ENCODE measurements around the gene C1QTNF12. TPM values are rescaled to one million over a fixed set of nuclear protein-coding genes. Genes with fewer than 3 reads are reported as not detected.
"Not testable (repeated sequence)": the region's sequence is repeated elsewhere in the genome, so short reads cannot be mapped to it uniquely, and the experiment has no call there.

C1QTNF12 gene
- total and polyA plus RNA-seq, 7 donors = 1.9 to 28.7 (median 17.6) TPM; not detected in 2

- H3K4me1 ChIP-seq = no peaks in the 10 kb centered on the region
- TF ChIP-seq POLR2AphosphoS5 (IDR thresholded peaks at IDR 0.05) (no peak), EP300 (IDR thresholded peaks at IDR 0.05) (no peak), CTCF (IDR thresholded peaks at IDR 0.05) (no peak), POLR2A (IDR thresholded peaks at IDR 0.05) (no peak)
- no peaks in the 10 kb centered on the region for H3K27me3 ChIP-seq
- H3K9me3 ChIP-seq = no peaks in the 10 kb centered on the region
- no peak overlapping the region for H3K4me3 ChIP-seq
- no peak overlapping the region for H3K27ac ChIP-seq
- WGBS, 2 donors = 86 to 88% methylated on average over 21 of the region's 21 CpGs
- DNase-seq = no peak
- H3K36me3 ChIP-seq = peaks cover 20 to 63% (median 34%) of the 10 kb centered on the region in 4 donors
- intact Hi-C loops (cut with DNase I) = no loop called here
Measured at GRCh38 chr1:1254667-1254998, 8.1 kb upstream of the C1QTNF12 start.

GRCh38 chr1:1253972-1254666 is 7.6 kb upstream of the C1QTNF12 start:
- Histone ChIP-seq H3K36me3 (peaks cover 15 to 58% (median 31%) of the 10 kb centered on the region in 4 donors), H3K27ac (no peak overlapping the region), H3K4me3 (no peak overlapping the region), H3K4me1 (no peaks in the 10 kb centered on the region), H3K9me3 (no peaks in the 10 kb centered on the region), H3K27me3 (no peaks in the 10 kb centered on the region)
- DNase-seq = no peak
- intact Hi-C loops (cut with DNase I) = no loop called here
- WGBS, 2 donors = 96 to 97% methylated on average over 50 of the region's 50 CpGs
- no peak for TF ChIP-seq EP300 (IDR thresholded peaks at IDR 0.05)
- no peak for TF ChIP-seq POLR2A (IDR thresholded peaks at IDR 0.05)
- TF ChIP-seq CTCF (IDR thresholded peaks at IDR 0.05) = no peak
- no peak for TF ChIP-seq POLR2AphosphoS5 (IDR thresholded peaks at IDR 0.05)

- TF ChIP-seq POLR2AphosphoS5 (IDR thresholded peaks at IDR 0.05) = no peak
- no peak for TF ChIP-seq EP300 (IDR thresholded peaks at IDR 0.05)
- no peak for TF ChIP-seq POLR2A (IDR thresholded peaks at IDR 0.05)
- TF ChIP-seq CTCF (IDR thresholded peaks at IDR 0.05) = no peak
- WGBS, 2 donors = 81 to 91% methylated on average over 12 of the region's 12 CpGs
- peaks cover 11 to 50% (median 28%) of the 10 kb centered on the region in 4 donors for H3K36me3 ChIP-seq
- intact Hi-C loops (cut with DNase I) = no loop called here
- H3K4me3 ChIP-seq = no peak overlapping the region
- H3K27me3 ChIP-seq = peaks cover 0 to 3% (median 0%) of the 10 kb centered on the region in 3 donors
- no peak overlapping the region for H3K27ac ChIP-seq
- no peaks in the 10 kb centered on the region for H3K4me1 ChIP-seq
- no peak for DNase-seq
- no peaks in the 10 kb centered on the region for H3K9me3 ChIP-seq
Measured at GRCh38 chr1:1253314-1253713, 6.8 kb upstream of the C1QTNF12 start.

GRCh38 chr1:1250786-1251284 is 4.3 kb upstream of the C1QTNF12 start:
- WGBS, 2 donors = 68 to 78% methylated on average over 16 of the region's 16 CpGs
- peaks cover 6 to 39% (median 22%) of the 10 kb centered on the region in 4 donors for H3K36me3 ChIP-seq
- TF ChIP-seq POLR2A (IDR thresholded peaks at IDR 0.05) = no peak
- TF ChIP-seq CTCF (IDR thresholded peaks at IDR 0.05) = no peak
- TF ChIP-seq EP300 (IDR thresholded peaks at IDR 0.05) = no peak
- TF ChIP-seq POLR2AphosphoS5 (IDR thresholded peaks at IDR 0.05) = no peak
- DNase-seq = no peak
- intact Hi-C loops (cut with DNase I) = no loop called here
- H3K27me3 ChIP-seq = peaks cover 11 to 28% (median 24%) of the 10 kb centered on the region in 3 donors
- no peak overlapping the region for H3K27ac ChIP-seq
- H3K9me3 ChIP-seq = no peaks in the 10 kb centered on the region
- no peak overlapping the region for H3K4me3 ChIP-seq
- H3K4me1 ChIP-seq = peaks cover 0 to 13% (median 13%) of the 10 kb centered on the region in 4 donors

- H3K27ac ChIP-seq; H3K9me3 ChIP-seq; DNase-seq; H3K4me3 ChIP-seq; intact Hi-C loops (cut with DNase I): not testable (repeated sequence)
- peaks cover 0 to 13% (median 13%) of the 10 kb centered on the region in 4 donors for H3K4me1 ChIP-seq
- H3K36me3 ChIP-seq = peaks cover 0 to 13% (median 3%) of the 10 kb centered on the region in 4 donors
- H3K27me3 ChIP-seq = peaks cover 11 to 34% (median 31%) of the 10 kb centered on the region in 3 donors
- 85 to 93% methylated on average over 21 of the region's 21 CpGs for WGBS, 2 donors
Measured at GRCh38 chr1:1248009-1248913, 1.7 kb upstream of the C1QTNF12 start.

Measured in sigmoid colon (tissue), 7 donors.